Activated B cell treated with CpG ODN at 0.5 μM for 24 hours (primary cell): Measurements from ENCODE around the gene GALNT9. TPM values are rescaled to one million over a fixed set of nuclear protein-coding genes. Genes with fewer than 3 reads are reported as not detected.

Source experiments
- ATAC-seq: fragments of 200-7000 bp; cut with Tn5 transposase; one replicate; pipeline ENCODE4 v1.10.0; 2021; ENCODE audit warnings: low read depth, mild to moderate bottlenecking, moderate library complexity
- CTCF ChIA-PET: fragments of 350-600 bp; sonication (Branson Sonifier 250); formaldehyde crosslinking; loops from one replicate; lab custom pipeline; 2021; ENCODE audit warnings: antibody characterized with exemption; lab: Charles Lee
- POLR2A ChIA-PET: fragments of 350-600 bp; sonication (Branson Sonifier 250); formaldehyde crosslinking; loops from one replicate; lab custom pipeline; 2021; ENCODE audit warnings: antibody characterized with exemption; lab: Charles Lee
- DNase-seq: peaks from one replicate; pipeline ENCODE4 v3.0.0; 2022
- H3K27ac Mint-ChIP-seq: one replicate; pipeline ENCODE4 v1.8.0; 2020; ENCODE audit warnings: mixed read lengths
- H3K27me3 Mint-ChIP-seq: one replicate; pipeline ENCODE4 v1.8.0; 2021; ENCODE audit warnings: mixed read lengths
- H3K36me3 Mint-ChIP-seq: one replicate; pipeline ENCODE4 v1.8.0; 2021; ENCODE audit warnings: low read depth, mixed read lengths
- H3K4me1 Mint-ChIP-seq: one replicate; pipeline ENCODE4 v1.8.0; 2021; ENCODE audit warnings: mixed read lengths
- H3K4me3 Mint-ChIP-seq: one replicate; pipeline ENCODE4 v1.8.0; 2020; ENCODE audit warnings: mild to moderate bottlenecking, mixed read lengths
- H3K9me3 Mint-ChIP-seq: one replicate; pipeline ENCODE4 v1.8.0; 2020; ENCODE audit warnings: mixed read lengths
- intact Hi-C: fragments of 100-400 bp; cut with micrococcal nuclease; formaldehyde crosslinking; loops from one replicate; pipeline ENCODE4 v1.15.1; 2024
- total RNA-seq: library from RNA; stranded (reverse); gene quantifications from 2 replicates; pipeline ENCODE4 v1.2.3, GENCODE V29; 2022
- TF ChIP-seq, protein P1 (sequence below): fragments of 200-600 bp; IDR thresholded peaks from one replicate; pipeline ENCODE4 v1.8.0; 2022; ENCODE audit warnings: antibody characterized with exemption, mild to moderate bottlenecking

GALNT9 gene
- total RNA-seq, 1 donor from 2014 or later: not detected

GRCh38 chr12:132345126-132345525 lies 15.7 kb upstream of the GALNT9 start:
- Mint-ChIP-seq H3K27me3 (peaks cover 7% of the 10 kb centered on the region), H3K27ac (no peak overlapping the region), H3K4me3 (no peak overlapping the region), H3K36me3 (no peaks in the 10 kb centered on the region), H3K9me3 (no peaks in the 10 kb centered on the region), H3K4me1 (no peaks in the 10 kb centered on the region)
- no peak for DNase-seq
- TF ChIP-seq, protein P1, sequence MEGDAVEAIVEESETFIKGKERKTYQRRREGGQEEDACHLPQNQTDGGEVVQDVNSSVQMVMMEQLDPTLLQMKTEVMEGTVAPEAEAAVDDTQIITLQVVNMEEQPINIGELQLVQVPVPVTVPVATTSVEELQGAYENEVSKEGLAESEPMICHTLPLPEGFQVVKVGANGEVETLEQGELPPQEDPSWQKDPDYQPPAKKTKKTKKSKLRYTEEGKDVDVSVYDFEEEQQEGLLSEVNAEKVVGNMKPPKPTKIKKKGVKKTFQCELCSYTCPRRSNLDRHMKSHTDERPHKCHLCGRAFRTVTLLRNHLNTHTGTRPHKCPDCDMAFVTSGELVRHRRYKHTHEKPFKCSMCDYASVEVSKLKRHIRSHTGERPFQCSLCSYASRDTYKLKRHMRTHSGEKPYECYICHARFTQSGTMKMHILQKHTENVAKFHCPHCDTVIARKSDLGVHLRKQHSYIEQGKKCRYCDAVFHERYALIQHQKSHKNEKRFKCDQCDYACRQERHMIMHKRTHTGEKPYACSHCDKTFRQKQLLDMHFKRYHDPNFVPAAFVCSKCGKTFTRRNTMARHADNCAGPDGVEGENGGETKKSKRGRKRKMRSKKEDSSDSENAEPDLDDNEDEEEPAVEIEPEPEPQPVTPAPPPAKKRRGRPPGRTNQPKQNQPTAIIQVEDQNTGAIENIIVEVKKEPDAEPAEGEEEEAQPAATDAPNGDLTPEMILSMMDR: no peak
- ATAC-seq: no peak
- POLR2A ChIA-PET: no interaction called here
- CTCF ChIA-PET: no interaction called here
- intact Hi-C loops: no loop called here

GRCh38 chr12:132344601-132345000 lies 15.2 kb upstream of the GALNT9 start:
- no peaks in the 10 kb centered on the region for H3K4me1 Mint-ChIP-seq
- no peak overlapping the region for H3K4me3 Mint-ChIP-seq
- DNase-seq (no peak), ATAC-seq (no peak)
- CTCF ChIA-PET: no interaction called here
- TF ChIP-seq, protein P1: no peak
- H3K27ac Mint-ChIP-seq: no peak overlapping the region
- intact Hi-C loops: no loop called here
- H3K27me3 Mint-ChIP-seq: peaks cover 7% of the 10 kb centered on the region
- POLR2A ChIA-PET: no interaction called here
- H3K9me3 Mint-ChIP-seq: no peaks in the 10 kb centered on the region
- H3K36me3 Mint-ChIP-seq: no peaks in the 10 kb centered on the region

GRCh38 chr12:132344181-132344580 lies 14.8 kb upstream of the GALNT9 start:
- H3K9me3 Mint-ChIP-seq: no peaks in the 10 kb centered on the region
- H3K27ac Mint-ChIP-seq: no peak overlapping the region
- intact Hi-C loops: no loop called here
- ChIA-PET POLR2A (no interaction called here), CTCF (no interaction called here)
- TF ChIP-seq, protein P1: no peak
- no peak overlapping the region for H3K4me3 Mint-ChIP-seq
- H3K36me3 Mint-ChIP-seq: no peaks in the 10 kb centered on the region
- H3K27me3 Mint-ChIP-seq: peaks cover 7% of the 10 kb centered on the region
- no peak for DNase-seq
- no peaks in the 10 kb centered on the region for H3K4me1 Mint-ChIP-seq
- no peak for ATAC-seq

DNA sequence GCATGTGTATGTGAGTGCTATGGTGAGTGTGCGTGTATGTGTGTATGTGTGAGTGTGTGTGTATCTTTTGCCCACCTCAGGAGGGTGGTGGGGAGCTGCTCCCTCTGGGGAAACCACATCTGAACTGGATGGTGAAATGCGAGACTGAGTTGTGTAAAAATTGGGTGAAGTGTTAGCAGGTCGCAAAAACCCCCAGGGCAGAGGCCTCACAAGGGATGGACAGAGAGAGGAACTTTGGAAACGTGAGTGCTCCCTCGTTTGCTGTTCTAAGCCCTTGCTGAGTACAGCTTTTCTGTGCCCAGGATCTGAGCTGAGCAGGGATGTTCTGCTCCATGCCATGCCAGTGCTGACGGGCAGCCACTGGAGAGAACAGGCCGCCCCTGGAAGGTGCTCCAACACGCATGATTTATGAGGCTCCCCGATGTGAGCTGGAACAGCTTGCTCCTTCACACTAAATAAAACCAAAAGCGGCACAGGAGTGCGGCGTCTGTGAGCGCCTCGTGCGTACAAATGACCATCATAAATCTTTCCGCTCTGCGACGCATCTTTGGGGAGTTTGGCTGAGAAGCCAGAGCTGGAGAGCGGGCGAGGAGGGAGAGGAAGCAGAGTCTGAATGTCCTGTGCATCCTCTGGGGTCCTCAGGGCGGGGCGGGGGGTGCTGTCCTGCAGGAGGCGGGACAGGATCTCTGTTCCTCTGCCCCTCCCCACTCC lies 14.1 kb upstream of the GALNT9 start:
- CTCF ChIA-PET: no interaction called here
- no peak for DNase-seq
- Mint-ChIP-seq H3K27me3 (peaks cover 7% of the 10 kb centered on the region), H3K4me3 (no peak overlapping the region), H3K27ac (no peak overlapping the region), H3K4me1 (no peaks in the 10 kb centered on the region), H3K9me3 (no peaks in the 10 kb centered on the region), H3K36me3 (no peaks in the 10 kb centered on the region)
- intact Hi-C loops: no loop called here
- TF ChIP-seq, protein P1: no peak
- no peak for ATAC-seq
- POLR2A ChIA-PET: no interaction called here

DNA sequence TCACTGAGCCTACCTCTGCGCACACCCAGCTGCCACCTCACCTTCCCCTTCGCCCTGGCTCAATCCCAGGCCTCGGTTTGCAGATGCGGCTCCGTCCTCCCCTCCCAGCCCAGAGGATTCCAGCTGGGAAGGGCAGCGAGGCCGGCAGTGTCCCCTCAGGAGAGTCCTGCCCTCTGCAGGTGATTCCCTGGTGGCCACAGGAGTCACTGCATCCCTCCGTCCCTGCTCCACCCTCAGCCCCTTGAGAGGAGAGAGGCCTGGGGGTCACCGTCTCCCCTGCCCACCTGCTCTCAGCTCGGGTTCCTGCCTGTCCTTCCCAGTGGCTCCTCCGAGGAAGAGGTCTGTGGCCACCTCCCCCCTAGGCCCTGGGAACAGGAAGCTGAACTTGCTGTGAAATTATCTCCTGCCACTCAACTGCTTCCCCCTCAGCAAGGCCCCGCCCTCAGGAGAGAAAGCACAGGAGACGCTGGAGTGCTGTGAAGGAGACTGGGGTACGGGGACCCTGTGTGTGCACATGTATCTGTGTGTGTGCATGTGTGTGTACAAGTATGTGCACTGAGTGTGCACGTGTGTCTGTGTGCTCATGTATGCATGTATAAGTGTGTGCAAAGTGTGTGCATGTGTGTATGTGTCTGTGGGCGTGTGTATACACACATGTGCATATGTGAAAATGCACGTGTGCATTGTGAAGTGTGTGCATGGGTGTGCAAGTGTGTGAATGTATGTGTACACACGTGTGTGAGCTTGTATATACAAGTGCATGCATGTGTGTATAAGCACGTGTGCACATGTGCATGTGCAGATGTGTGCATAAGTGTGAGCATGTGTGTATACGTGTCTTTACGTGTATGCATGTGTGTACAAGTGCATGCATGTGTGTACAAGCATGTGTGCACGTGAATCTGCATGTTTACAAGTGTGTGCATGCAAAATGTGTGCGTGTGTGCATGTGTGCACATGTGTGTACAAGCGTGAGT lies 13.2 kb upstream of the GALNT9 start:
- Mint-ChIP-seq H3K4me3 (no peak overlapping the region), H3K27ac (no peak overlapping the region), H3K36me3 (no peaks in the 10 kb centered on the region), H3K27me3 (peaks cover 10% of the 10 kb centered on the region), H3K4me1 (no peaks in the 10 kb centered on the region), H3K9me3 (no peaks in the 10 kb centered on the region)
- TF ChIP-seq, protein P1: no peak
- CTCF ChIA-PET: no interaction called here
- ATAC-seq (no peak), DNase-seq (no peak)
- intact Hi-C loops: no loop called here
- POLR2A ChIA-PET: no interaction called here
